ENCODE results near the gene FILIP1L. TPM values are rescaled to one million over a fixed set of nuclear protein-coding genes. Genes with fewer than 3 reads are reported as not detected.

Gene FILIP1L
- total RNA-seq, 3 donors from 2014 or later = 19.8 to 23.7 (median 23.3) TPM

- H3K27ac ChIP-seq = no peak overlapping the region
- TF ChIP-seq POLR2A (IDR thresholded peaks at IDR 0.05) (no peak), CTCF (IDR thresholded peaks at IDR 0.05) (no peak), POLR2AphosphoS5 (IDR thresholded peaks at IDR 0.05) (no peak)
These were observed 82.1 kb downstream of the FILIP1L start for GRCh38 chr3:100032243-100032642.

GRCh38 chr3:100030914-100031425, 83.3 kb downstream of the FILIP1L start:
- Histone ChIP-seq H3K27ac (no peak overlapping the region), H3K36me3 (no peaks in the 10 kb centered on the region), H3K27me3 (no peaks in the 10 kb centered on the region), H3K4me3 (no peak overlapping the region), H3K9me3 (no peaks in the 10 kb centered on the region), H3K4me1 (no peaks in the 10 kb centered on the region)
- no peak for DNase-seq (ENCODE audit: low spot score in 2 of 2)
- intact Hi-C loops (cut with DNase I; ENCODE audit: low total_unique reads) = no loop called here
- TF ChIP-seq POLR2A (IDR thresholded peaks at IDR 0.05) = no peak
- TF ChIP-seq CTCF (IDR thresholded peaks at IDR 0.05) = no peak
- TF ChIP-seq POLR2AphosphoS5 (IDR thresholded peaks at IDR 0.05) = no peak

More at GRCh38 chr3:100032243-100032642, 82.1 kb downstream of the FILIP1L start:
- DNase-seq (ENCODE audit: low spot score in 2 of 2) = no peak
- no peaks in the 10 kb centered on the region for H3K4me1 ChIP-seq
- H3K27me3 ChIP-seq = no peaks in the 10 kb centered on the region
- intact Hi-C loops (cut with DNase I; ENCODE audit: low total_unique reads) = no loop called here
- H3K4me3 ChIP-seq = no peak overlapping the region
- H3K36me3 ChIP-seq = no peaks in the 10 kb centered on the region
- no peaks in the 10 kb centered on the region for H3K9me3 ChIP-seq

- no peak for DNase-seq (ENCODE audit: low spot score in 2 of 2)
- Histone ChIP-seq H3K27ac (no peak overlapping the region), H3K27me3 (no peaks in the 10 kb centered on the region), H3K36me3 (no peaks in the 10 kb centered on the region), H3K4me1 (no peaks in the 10 kb centered on the region), H3K4me3 (no peak overlapping the region), H3K9me3 (no peaks in the 10 kb centered on the region)
- TF ChIP-seq POLR2AphosphoS5 (IDR thresholded peaks at IDR 0.05) (no peak), POLR2A (IDR thresholded peaks at IDR 0.05) (no peak), CTCF (IDR thresholded peaks at IDR 0.05) (no peak)
- intact Hi-C loops (cut with DNase I; ENCODE audit: low total_unique reads) = no loop called here
These were observed 84.0 kb downstream of the FILIP1L start for GRCh38 chr3:100030346-100030745.

GRCh38 chr3:100029689-100030088, 84.6 kb downstream of the FILIP1L start:
- no peaks in the 10 kb centered on the region for H3K27me3 ChIP-seq
- TF ChIP-seq CTCF (IDR thresholded peaks at IDR 0.05) = no peak
- TF ChIP-seq POLR2AphosphoS5 (IDR thresholded peaks at IDR 0.05) = no peak
- no peak for TF ChIP-seq POLR2A (IDR thresholded peaks at IDR 0.05)
- no peak overlapping the region for H3K4me3 ChIP-seq
- no peaks in the 10 kb centered on the region for H3K4me1 ChIP-seq
- no peak overlapping the region for H3K27ac ChIP-seq
- DNase-seq (ENCODE audit: low spot score in 2 of 2) = no peak
- intact Hi-C loops (cut with DNase I; ENCODE audit: low total_unique reads) = no loop called here
- no peaks in the 10 kb centered on the region for H3K9me3 ChIP-seq
- no peaks in the 10 kb centered on the region for H3K36me3 ChIP-seq

GRCh38 chr3:100029052-100029451, 85.2 kb downstream of the FILIP1L start:
- Histone ChIP-seq H3K4me1 (no peaks in the 10 kb centered on the region), H3K4me3 (no peak overlapping the region), H3K36me3 (no peaks in the 10 kb centered on the region), H3K27me3 (no peaks in the 10 kb centered on the region), H3K27ac (no peak overlapping the region), H3K9me3 (no peaks in the 10 kb centered on the region)
- TF ChIP-seq CTCF (IDR thresholded peaks at IDR 0.05) = no peak
- TF ChIP-seq POLR2A (IDR thresholded peaks at IDR 0.05) = no peak
- no peak for TF ChIP-seq POLR2AphosphoS5 (IDR thresholded peaks at IDR 0.05)
- intact Hi-C loops (cut with DNase I; ENCODE audit: low total_unique reads) = no loop called here
- DNase-seq (ENCODE audit: low spot score in 2 of 2) = no peak

Data from breast epithelium (tissue), 4 donors.